Natural killer cell (primary cell): ENCODE measurements around the gene SLC8A1. TPM values are rescaled to one million over a fixed set of nuclear protein-coding genes. Genes with fewer than 3 reads are reported as not detected.

ENCODE experiments used
- ATAC-seq, 3 donors: fragments of 150-1000 bp in 2 of 3; fragments of 200-7000 bp in 1 of 3; cut with Tn5 transposase; 1 replicate in 1 of 3; 2 replicates in 2 of 3; pipeline ENCODE4 v1.10.0; 2021; ENCODE audit warnings: mild to moderate bottlenecking in 2 of 3, moderate library complexity in 2 of 3
- DNase-seq, 2 donors: peaks; one replicate each; pipeline versions ENCODE4 v3.0.0 to v3.0.0-alpha.2; 2013 to 2021; ENCODE audit warnings: mixed read lengths in 1 of 2
- H3K27ac ChIP-seq: one replicate; pipeline ENCODE4 v1.5.1; 2013; ENCODE audit warnings: mild to moderate bottlenecking, low read length
- H3K27me3 ChIP-seq: one replicate; pipeline ENCODE4 v1.6.1; 2013; ENCODE audit warnings: low read length; ENCODE audit not compliant: control insufficient read depth, insufficient read depth
- H3K36me3 ChIP-seq: one replicate; pipeline ENCODE4 v1.6.1; 2013; ENCODE audit warnings: low read length; ENCODE audit not compliant: control insufficient read depth, insufficient read depth
- H3K4me1 ChIP-seq: one replicate; pipeline ENCODE4 v1.6.1; 2013; ENCODE audit warnings: low read length; ENCODE audit not compliant: control insufficient read depth, insufficient read depth
- H3K4me3 ChIP-seq: one replicate; pipeline ENCODE4 v1.5.1; 2013; ENCODE audit warnings: low read length
- H3K9me3 ChIP-seq: one replicate; pipeline ENCODE4 v1.6.1; 2013; ENCODE audit warnings: low read length; ENCODE audit not compliant: control insufficient read depth, insufficient read depth
- H3K27ac Mint-ChIP-seq, 2 donors: one replicate each; pipeline ENCODE4 v1.8.0; 2022; ENCODE audit warnings: mild to moderate bottlenecking in 2 of 2, mixed read lengths in 2 of 2, moderate library complexity in 1 of 2
- H3K27me3 Mint-ChIP-seq, 2 donors: one replicate each; pipeline ENCODE4 v1.8.0; 2022; ENCODE audit warnings: low read depth in 2 of 2, mixed read lengths in 2 of 2
- H3K36me3 Mint-ChIP-seq: one replicate; pipeline ENCODE4 v1.8.0; 2022; ENCODE audit warnings: mixed read lengths
- H3K4me1 Mint-ChIP-seq, 2 donors: one replicate each; pipeline ENCODE4 v1.8.0; 2022; ENCODE audit warnings: mixed read lengths in 2 of 2
- H3K4me3 Mint-ChIP-seq: one replicate; pipeline ENCODE4 v1.8.0; 2022; ENCODE audit warnings: mild to moderate bottlenecking, moderate library complexity, mixed read lengths
- H3K9me3 Mint-ChIP-seq, 2 donors: one replicate each; pipeline ENCODE4 v1.8.0; 2022; ENCODE audit warnings: mixed read lengths in 2 of 2
- CTCF ChIP-seq: fragments of 200-600 bp; IDR thresholded peaks from one replicate; pipeline ENCODE4 v1.8.0; 2022; ENCODE audit warnings: antibody characterized with exemption
- WGBS: methylation state at CpG from one replicate; pipeline ENCODE4 v1.1.7; 2013; ENCODE audit warnings: missing lambda C conversion rate; ENCODE audit not compliant: insufficient coverage; 5-methylcytosine and 5-hydroxymethylcytosine counted together
- intact Hi-C: fragments of 100-400 bp; cut with micrococcal nuclease; formaldehyde crosslinking; loops from one replicate; pipeline ENCODE4 v1.14.2; 2022
- total RNA-seq, 4 donors: library from RNA; stranded (reverse); fragments of 120-200 nt in 1 of 4; gene quantifications; one replicate each; pipeline versions ENCODE4 v1.2.3 to v1.2.4, GENCODE V29; 2013 to 2022

Gene SLC8A1
- total RNA-seq, 3 donors from 2014 or later (not counting 1 experiment from before 2014, with no cell fraction given) = 1.4 to 4.7 (median 3.6) TPM

- Histone ChIP-seq H3K9me3 (no peaks in the 10 kb centered on the region), H3K27me3 (peaks cover 7% of the 10 kb centered on the region), H3K4me3 (no peak overlapping the region), H3K4me1 (peaks cover 8% of the 10 kb centered on the region), H3K27ac (no peak overlapping the region), H3K36me3 (no peaks in the 10 kb centered on the region)
- peaks cover 2% of the 10 kb centered on the region in 2 donors for H3K9me3 Mint-ChIP-seq
- peaks cover 7% of the 10 kb centered on the region for H3K36me3 Mint-ChIP-seq
- H3K4me3 Mint-ChIP-seq = peak overlapping the region; percentile 77
- H3K4me1 Mint-ChIP-seq = peaks cover 6% of the 10 kb centered on the region in 2 donors
- no peak for DNase-seq
- no peak for ATAC-seq
- no peak overlapping the region for H3K27ac Mint-ChIP-seq
- peaks cover 19 to 29% of the 10 kb centered on the region in 2 donors for H3K27me3 Mint-ChIP-seq
- intact Hi-C loops = no loop called here
- TF ChIP-seq CTCF = no peak
- 86% methylated on average over 8 of the region's 8 CpGs for WGBS
These were observed 896 bp upstream of the SLC8A1 start for GRCh38 chr2:40452786-40453185.

DNA sequence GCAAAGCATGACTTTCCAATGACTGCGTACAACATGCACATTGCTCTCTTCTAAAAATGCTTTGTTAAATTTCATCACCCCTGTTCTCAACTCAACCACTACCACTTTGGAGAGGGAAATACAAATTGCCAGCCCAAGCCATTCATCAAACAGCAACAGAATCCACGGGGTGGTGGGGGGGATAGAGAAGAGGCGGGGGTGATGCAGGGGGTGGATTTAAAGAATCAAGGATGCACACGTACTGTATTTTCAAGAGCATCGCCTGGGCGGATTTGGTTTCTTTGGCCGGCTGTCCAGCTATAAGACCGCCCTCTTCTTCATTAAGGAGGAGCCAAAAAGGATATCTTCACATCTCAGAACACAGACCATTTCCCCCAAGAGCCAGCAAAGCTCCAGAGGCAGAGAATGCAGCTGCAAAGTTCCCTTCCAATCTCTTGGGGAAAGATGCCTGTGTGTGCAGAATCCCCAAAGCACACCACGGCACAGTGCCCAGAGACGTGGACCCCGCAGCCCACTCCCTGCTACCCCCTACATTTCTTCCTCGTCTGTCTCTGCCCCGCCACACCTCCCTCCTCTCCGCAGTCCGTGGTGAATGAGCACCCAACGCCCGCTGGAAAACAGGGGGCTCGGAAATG, 977 bp downstream of the SLC8A1 start:
- WGBS = 4% methylated on average over 18 of the region's 18 CpGs
- DNase-seq (no peak), ATAC-seq (no peak)
- intact Hi-C loops = no loop called here
- Mint-ChIP-seq H3K4me1 (peaks cover 6% of the 10 kb centered on the region in 2 donors), H3K4me3 (peak overlapping the region; percentile 55), H3K27ac (no peak overlapping the region), H3K9me3 (peaks cover 2% of the 10 kb centered on the region in 2 donors), H3K36me3 (peaks cover 7% of the 10 kb centered on the region), H3K27me3 (peaks cover 19 to 29% of the 10 kb centered on the region in 2 donors)
- no peak overlapping the region for H3K27ac ChIP-seq
- H3K27me3 ChIP-seq = peaks cover 7% of the 10 kb centered on the region
- peak overlapping the region; percentile 33 for H3K4me3 ChIP-seq
- H3K4me1 ChIP-seq = peaks cover 8% of the 10 kb centered on the region
- no peaks in the 10 kb centered on the region for H3K36me3 ChIP-seq
- no peak for TF ChIP-seq CTCF
- no peaks in the 10 kb centered on the region for H3K9me3 ChIP-seq

DNA sequence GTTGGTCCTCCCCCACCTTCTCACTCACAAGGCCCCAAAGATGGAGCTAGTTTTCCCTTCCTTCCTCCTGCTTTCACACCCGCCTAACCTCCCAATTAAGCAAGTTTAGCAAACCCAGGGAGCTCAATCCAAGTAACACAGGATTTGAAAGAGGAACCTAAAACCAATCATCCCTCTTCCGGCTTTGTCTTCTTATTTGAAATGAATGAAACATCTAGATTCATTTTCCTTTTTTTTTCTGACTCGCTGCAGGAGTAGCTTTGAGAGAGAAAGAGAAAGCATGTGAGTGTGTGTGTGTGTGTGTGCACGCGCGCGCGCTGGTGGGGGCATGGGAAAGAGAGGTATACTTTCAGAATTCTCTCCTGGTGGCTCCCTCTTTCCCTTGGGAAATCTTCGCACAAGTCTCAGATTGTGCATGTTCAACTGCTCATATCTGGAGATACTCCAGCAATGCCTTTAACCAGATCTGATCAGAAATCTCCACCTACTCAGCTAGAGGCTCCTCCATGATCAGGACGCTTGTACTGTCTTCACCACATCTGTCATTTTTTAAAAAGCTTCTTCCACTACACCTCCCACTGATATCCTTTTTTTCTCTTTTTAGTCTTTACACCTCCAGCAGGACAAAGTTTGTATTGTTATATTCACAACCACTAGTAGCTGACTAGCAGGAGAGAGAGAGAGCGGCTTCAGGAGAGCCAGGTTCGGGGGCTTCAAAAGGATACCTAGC, 1.7 kb downstream of the SLC8A1 start:
- Mint-ChIP-seq H3K4me3 (peak overlapping the region; percentile 55), H3K27me3 (peaks cover 19 to 29% of the 10 kb centered on the region in 2 donors), H3K4me1 (peaks cover 6% of the 10 kb centered on the region in 2 donors), H3K27ac (no peak overlapping the region), H3K9me3 (peaks cover 2% of the 10 kb centered on the region in 2 donors), H3K36me3 (peaks cover 7% of the 10 kb centered on the region)
- Histone ChIP-seq H3K4me1 (peaks cover 8% of the 10 kb centered on the region), H3K27me3 (peaks cover 7% of the 10 kb centered on the region), H3K9me3 (no peaks in the 10 kb centered on the region), H3K36me3 (no peaks in the 10 kb centered on the region), H3K27ac (no peak overlapping the region), H3K4me3 (peak overlapping the region; percentile 10)
- 32% methylated on average over 11 of the region's 12 CpGs for WGBS
- no peak for TF ChIP-seq CTCF
- intact Hi-C loops = no loop called here
- DNase-seq = no peak
- no peak for ATAC-seq
